Loucy (cell line): Measurements from ENCODE around the gene WNT11.

Experiments
- H2AFZ ChIP-seq: fragments of 200-600 bp; sonication (generic); 2 replicates; pipeline ENCODE4 v1.6.0; 2016; ENCODE audit warnings: antibody characterized with exemption, mild to moderate bottlenecking, low read length, moderate library complexity
- H3F3A ChIP-seq: fragments of 200-600 bp; 2 replicates; pipeline ENCODE4 v1.6.0; 2016; ENCODE audit warnings: antibody characterized with exemption, low read depth, mild to moderate bottlenecking
- H3K27me3 ChIP-seq: fragments of 200-600 bp; sonication (generic); 2 replicates; pipeline ENCODE4 v1.6.1; 2014; ENCODE audit warnings: low read length, mild to moderate bottlenecking; ENCODE audit not compliant: insufficient read depth, poor library complexity, severe bottlenecking
- H3K36me3 ChIP-seq: fragments of 200-600 bp; sonication (generic); 2 replicates; pipeline ENCODE4 v1.6.1; 2016; ENCODE audit warnings: low read length; ENCODE audit not compliant: insufficient read depth
- H3K4me1 ChIP-seq: fragments of 200-600 bp; sonication (generic); 2 replicates; pipeline ENCODE4 v1.5.1; 2014; ENCODE audit warnings: low read length, mild to moderate bottlenecking; ENCODE audit not compliant: insufficient read depth, poor library complexity, severe bottlenecking
- H3K4me2 ChIP-seq: fragments of 200-600 bp; sonication (generic); 2 replicates; pipeline ENCODE4 v1.6.0; 2014; ENCODE audit warnings: antibody characterized with exemption, low read length, low read depth, mild to moderate bottlenecking; ENCODE audit not compliant: poor library complexity, severe bottlenecking
- H3K4me3 ChIP-seq: fragments of 200-600 bp; sonication (generic); 2 replicates; pipeline ENCODE4 v1.5.1; 2014; ENCODE audit warnings: low read length, mild to moderate bottlenecking, mixed read lengths; ENCODE audit not compliant: poor library complexity, severe bottlenecking
- H3K79me2 ChIP-seq: fragments of 200-600 bp; sonication (generic); 2 replicates; pipeline ENCODE4 v1.6.1; 2014; ENCODE audit warnings: low read length; ENCODE audit not compliant: insufficient read depth
- H3K9ac ChIP-seq: fragments of 200-600 bp; sonication (generic); 2 replicates; pipeline ENCODE4 v1.6.0; 2014; ENCODE audit warnings: mild to moderate bottlenecking, low read depth, low read length, moderate library complexity; ENCODE audit not compliant: poor library complexity, severe bottlenecking
- H3K9me2 ChIP-seq: fragments of 200-600 bp; sonication (generic); replicated peaks from 2 replicates; pipeline ENCODE4 v1.6.1; 2016; ENCODE audit warnings: low read depth, low read length, mixed read lengths
- H3K9me3 ChIP-seq: fragments of 200-600 bp; sonication (generic); 2 replicates; pipeline ENCODE4 v1.6.1; 2014; ENCODE audit warnings: mild to moderate bottlenecking, antibody characterized with exemption, low read length, low read depth; ENCODE audit not compliant: insufficient read depth
- H4K20me1 ChIP-seq: fragments of 200-600 bp; sonication (generic); 2 replicates; pipeline ENCODE4 v1.6.0; 2014; ENCODE audit warnings: antibody characterized with exemption, low read length, mild to moderate bottlenecking; ENCODE audit not compliant: insufficient read depth, poor library complexity, severe bottlenecking
- CTCF ChIP-seq: fragments of 200-600 bp; sonication (generic); conservative IDR thresholded peaks from 2 replicates; pipeline ENCODE4 v1.5.1; 2014; ENCODE audit warnings: mild to moderate bottlenecking, antibody characterized with exemption, low read length
- EZH2phosphoT487 ChIP-seq: fragments of 200-600 bp; IDR thresholded peaks from 2 replicates; pipeline ENCODE4 v1.6.1; 2018; ENCODE audit warnings: antibody characterized with exemption, mild to moderate bottlenecking, moderate library complexity, borderline replicate concordance

Gene WNT11

GRCh38 chr11:76162336-76163288 lies 43.7 kb downstream of the WNT11 start:
- no peak for TF ChIP-seq EZH2phosphoT487
- TF ChIP-seq CTCF: no peak
- Histone ChIP-seq H3K9ac (no peak overlapping the region), H3K9me3 (no peaks in the 10 kb centered on the region), H4K20me1 (no peaks in the 10 kb centered on the region), H2AFZ (no peak overlapping the region), H3K27me3 (no peaks in the 10 kb centered on the region), H3F3A (no peaks in the 10 kb centered on the region), H3K4me1 (no peaks in the 10 kb centered on the region), H3K9me2 (no peaks in the 10 kb centered on the region), H3K36me3 (no peaks in the 10 kb centered on the region), H3K4me3 (no peak overlapping the region), H3K79me2 (no peaks in the 10 kb centered on the region), H3K4me2 (no peak overlapping the region)

- Histone ChIP-seq H3K9me2 (no peaks in the 10 kb centered on the region), H3K4me3 (no peak overlapping the region), H2AFZ (no peak overlapping the region), H3K9ac (no peak overlapping the region), H3K36me3 (no peaks in the 10 kb centered on the region), H3K4me1 (no peaks in the 10 kb centered on the region), H3F3A (no peaks in the 10 kb centered on the region), H3K9me3 (no peaks in the 10 kb centered on the region), H3K79me2 (no peaks in the 10 kb centered on the region), H4K20me1 (no peaks in the 10 kb centered on the region), H3K4me2 (no peak overlapping the region), H3K27me3 (no peaks in the 10 kb centered on the region)
- TF ChIP-seq EZH2phosphoT487 (no peak), CTCF (no peak)
These were observed 44.9 kb downstream of the WNT11 start for GRCh38 chr11:76161261-76161961.

GRCh38 chr11:76160856-76161255 lies 45.4 kb downstream of the WNT11 start:
- H3K4me2 ChIP-seq: no peak overlapping the region
- H3K9me3 ChIP-seq: no peaks in the 10 kb centered on the region
- H3K4me3 ChIP-seq: no peak overlapping the region
- no peak overlapping the region for H2AFZ ChIP-seq
- H3F3A ChIP-seq: no peaks in the 10 kb centered on the region
- TF ChIP-seq CTCF (no peak), EZH2phosphoT487 (no peak)
- H3K9ac ChIP-seq: no peak overlapping the region
- no peaks in the 10 kb centered on the region for H3K4me1 ChIP-seq
- no peaks in the 10 kb centered on the region for H3K36me3 ChIP-seq
- no peaks in the 10 kb centered on the region for H4K20me1 ChIP-seq
- H3K27me3 ChIP-seq: no peaks in the 10 kb centered on the region
- H3K9me2 ChIP-seq: no peaks in the 10 kb centered on the region
- H3K79me2 ChIP-seq: no peaks in the 10 kb centered on the region
